GM18499 (cell line): Measurements from ENCODE around the gene KCNQ1OT1.

Source experiments
- ATAC-seq: cut with Tn5 transposase; IDR thresholded peaks from one replicate; pipeline ENCODE4 v1.9.1; 2021; ENCODE audit warnings: moderate number of reproducible peaks; ENCODE audit not compliant: insufficient read depth, unreplicated experiment

Gene KCNQ1OT1

GRCh38 chr11:2704356-2704755 is 4.6 kb upstream of the KCNQ1OT1 start:
- ATAC-seq = no peak

GRCh38 chr11:2703363-2704141 is 3.8 kb upstream of the KCNQ1OT1 start:
- ATAC-seq = no peak

- no peak for ATAC-seq
These were observed 3.1 kb upstream of the KCNQ1OT1 start for GRCh38 chr11:2702771-2703362.

GRCh38 chr11:2701898-2702434 is 2.2 kb upstream of the KCNQ1OT1 start:
- no peak for ATAC-seq

- ATAC-seq = no peak
These were observed 1.4 kb upstream of the KCNQ1OT1 start for GRCh38 chr11:2701230-2701629.

GRCh38 chr11:2700415-2701211 is 819 bp upstream of the KCNQ1OT1 start:
- no peak for ATAC-seq

- no peak for ATAC-seq
These were observed 636 bp downstream of the KCNQ1OT1 start for GRCh38 chr11:2699185-2699530.

- ATAC-seq = no peak
These were observed 1.2 kb downstream of the KCNQ1OT1 start for GRCh38 chr11:2698386-2699184.

- no peak for ATAC-seq
These were observed 1.9 kb downstream of the KCNQ1OT1 start for GRCh38 chr11:2697866-2698265.

GRCh38 chr11:2696455-2696854 is 3.3 kb downstream of the KCNQ1OT1 start:
- no peak for ATAC-seq

- no peak for ATAC-seq
These were observed 4.5 kb downstream of the KCNQ1OT1 start for GRCh38 chr11:2694995-2695939.

GRCh38 chr11:2694495-2694894 is 5.3 kb downstream of the KCNQ1OT1 start:
- no peak for ATAC-seq

GRCh38 chr11:2693271-2694261 is 6.2 kb downstream of the KCNQ1OT1 start:
- no peak for ATAC-seq

GRCh38 chr11:2691991-2692875 is 7.6 kb downstream of the KCNQ1OT1 start:
- no peak for ATAC-seq

GRCh38 chr11:2691355-2691761 is 8.4 kb downstream of the KCNQ1OT1 start:
- ATAC-seq = no peak

- ATAC-seq = no peak
These were observed 9.0 kb downstream of the KCNQ1OT1 start for GRCh38 chr11:2690596-2691354.
